Stromal cell of bone marrow (primary cell): ENCODE measurements around the gene PCNX1.
A peak's percentile ranks its signal among the peaks of the same experiment; 100 is the strongest.
"Not testable (repeated sequence)": the region's sequence is repeated elsewhere in the genome, so short reads cannot be mapped to it uniquely, and the experiment has no call there.

ENCODE experiments used
- DNase-seq: peaks from one replicate; pipeline ENCODE4 v3.0.0-alpha.2; 2012; ENCODE audit warnings: low read depth

The PCNX1 gene

DNA sequence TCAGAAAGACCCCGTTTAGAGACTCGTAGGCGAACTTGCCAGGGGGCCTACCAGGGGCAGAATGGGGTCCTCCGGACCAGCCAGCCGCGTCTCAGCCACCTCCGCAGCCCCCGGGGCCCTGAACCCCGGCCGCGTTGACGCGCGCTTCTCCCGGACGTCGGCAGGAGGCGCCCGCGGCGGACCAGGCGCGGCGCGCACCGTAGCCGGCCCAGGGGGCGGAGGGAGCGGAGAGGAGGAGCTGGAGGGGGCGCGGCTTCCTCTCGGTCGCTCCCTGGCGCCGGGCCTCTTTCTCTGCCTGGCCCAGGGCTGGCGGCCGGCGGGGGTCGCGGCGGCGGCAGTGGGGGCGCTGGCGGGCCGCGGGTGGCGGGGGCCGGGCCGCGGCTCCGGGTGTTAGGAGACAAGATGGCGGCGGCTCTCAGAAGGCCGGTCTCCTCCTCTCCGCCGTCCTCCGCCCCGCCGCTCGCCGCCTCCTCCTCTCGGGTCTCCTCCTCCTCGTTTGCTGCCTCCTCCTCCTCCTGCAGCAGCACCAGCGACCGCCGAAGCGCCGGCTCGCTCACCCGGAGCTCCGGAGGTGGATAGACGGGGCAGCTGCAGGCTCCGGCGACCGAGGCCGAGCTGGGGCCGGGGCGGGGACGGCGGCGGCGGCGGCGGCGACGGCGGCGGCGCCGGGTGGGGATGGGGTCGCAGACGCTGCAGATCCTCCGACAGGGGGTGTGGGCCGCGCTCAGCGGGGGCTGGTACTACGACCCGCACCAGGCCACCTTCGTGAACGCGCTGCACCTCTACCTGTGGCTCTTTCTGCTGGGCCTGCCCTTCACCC lies at the start of gene PCNX1:
TSS of gene PCNX1 (plus strand) at position 284 of the 820 bp plus-strand sequence. CDS start at position 676, 392 bp downstream.
- DNase-seq: peak; percentile 74

DNA sequence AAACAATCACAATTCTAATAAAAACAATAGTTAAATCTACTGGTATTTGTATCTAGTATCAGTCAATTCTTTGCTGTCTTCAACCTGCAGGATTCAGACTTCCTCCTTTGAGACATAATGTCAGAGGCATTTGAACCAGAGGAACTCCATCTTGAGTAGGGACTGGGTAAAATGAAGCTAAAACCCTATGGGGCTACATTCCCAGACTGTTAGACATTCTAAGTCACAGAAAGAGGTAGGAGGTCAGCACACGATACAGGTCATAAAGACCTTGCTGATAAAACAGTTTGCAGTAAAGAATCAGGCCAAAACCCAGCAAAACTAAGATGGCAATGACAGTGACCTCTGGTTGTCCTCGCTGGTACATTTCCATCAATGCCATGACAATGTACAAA lies 49.8 kb upstream of the PCNX1 start:
- DNase-seq: no peak

DNA sequence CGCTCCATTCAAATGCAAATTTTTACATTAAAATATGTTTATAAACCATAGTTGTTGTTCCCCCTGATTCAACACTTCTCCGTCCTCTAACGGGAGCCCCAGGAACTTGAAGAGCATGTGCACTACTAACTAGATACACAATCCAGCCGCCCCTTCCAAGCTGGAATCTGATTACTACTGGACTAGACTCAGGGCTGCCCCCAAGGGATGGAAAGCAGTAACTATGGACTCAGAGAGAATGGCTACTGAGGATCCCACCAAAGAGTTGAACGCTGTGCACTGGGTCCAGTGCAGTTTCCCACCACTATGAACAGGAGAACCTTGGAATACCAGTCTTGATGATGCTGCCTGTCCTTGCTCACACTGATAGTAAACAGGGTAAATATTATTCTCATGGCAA lies 48.6 kb upstream of the PCNX1 start:
- no peak for DNase-seq

DNA sequence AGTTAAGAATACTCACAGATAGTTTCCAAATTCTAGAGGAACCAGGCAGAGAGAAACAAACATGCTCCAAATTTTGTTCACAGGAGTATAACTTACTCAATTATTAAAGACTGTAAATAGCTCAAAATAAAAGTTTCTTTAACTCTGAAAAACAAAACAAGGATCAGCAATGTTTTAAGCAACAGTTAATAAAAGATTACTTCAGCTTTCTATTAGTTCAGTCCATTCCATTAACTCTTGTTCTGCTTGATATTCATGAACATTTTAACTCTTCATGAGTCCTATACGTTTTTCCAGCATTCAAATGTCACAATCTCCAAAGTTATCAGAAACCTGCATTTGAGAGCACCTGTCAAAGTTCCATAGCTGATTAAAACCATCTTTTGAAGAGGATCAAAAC lies 40.3 kb upstream of the PCNX1 start:
- not testable (repeated sequence) for DNase-seq

DNA sequence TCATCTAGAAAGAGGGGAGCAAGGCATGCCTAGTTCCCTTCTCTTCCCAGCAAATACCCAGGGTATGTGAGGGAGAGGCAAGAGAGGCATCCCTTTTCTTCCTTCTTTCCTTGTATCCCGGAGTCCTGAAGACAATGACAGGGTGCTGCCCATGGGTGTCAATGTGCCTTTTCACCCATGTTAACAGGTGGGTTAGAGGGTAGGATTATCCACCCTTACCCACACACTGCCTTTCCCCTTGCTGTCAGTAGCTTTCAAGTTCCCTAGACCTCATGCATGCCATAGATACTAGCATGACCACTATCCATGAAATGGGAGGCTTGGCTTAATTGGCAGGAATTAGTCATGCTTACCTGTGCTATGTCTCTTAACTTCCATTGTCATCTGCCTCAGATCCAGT lies 36.3 kb upstream of the PCNX1 start:
- no peak for DNase-seq

DNA sequence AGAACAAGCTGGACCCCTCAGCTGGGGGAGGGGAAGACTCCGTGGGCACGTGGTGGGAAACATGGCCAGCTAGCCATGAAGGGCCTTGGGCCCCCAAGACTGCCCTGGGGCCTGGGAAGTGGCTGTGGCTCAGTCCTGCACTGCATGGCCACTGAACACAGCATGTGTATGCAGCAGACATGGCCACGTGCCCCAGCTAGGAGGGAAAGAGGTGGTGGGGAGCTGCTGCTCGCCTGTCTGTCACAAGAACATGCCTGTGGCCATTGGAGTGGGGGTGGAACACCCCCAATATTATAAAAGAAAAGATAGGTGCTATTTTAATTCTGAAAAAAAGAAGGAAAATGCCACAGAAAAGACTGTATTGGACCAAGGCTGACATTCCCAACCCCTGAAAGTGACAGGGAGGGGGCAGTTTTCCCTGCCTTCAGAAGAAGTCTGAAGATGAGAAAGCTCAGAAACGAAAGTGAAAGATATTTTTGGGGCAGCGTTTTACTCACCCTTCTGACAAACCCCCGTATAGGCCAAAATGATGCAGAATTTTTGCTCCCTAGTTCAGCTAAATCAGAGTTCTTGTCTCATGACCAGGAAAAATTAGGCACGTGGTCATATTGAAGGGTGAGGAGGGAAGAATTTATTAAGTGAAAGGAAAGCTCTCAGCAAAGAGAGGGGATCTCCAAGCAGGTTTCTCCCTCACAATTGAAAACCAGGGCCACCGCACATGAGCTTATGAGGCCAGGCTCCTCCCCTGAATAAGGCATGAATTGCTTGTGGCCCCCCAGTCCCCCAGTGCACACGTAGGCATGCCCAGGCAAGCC lies 35.2 kb upstream of the PCNX1 start:
- DNase-seq: no peak

DNA sequence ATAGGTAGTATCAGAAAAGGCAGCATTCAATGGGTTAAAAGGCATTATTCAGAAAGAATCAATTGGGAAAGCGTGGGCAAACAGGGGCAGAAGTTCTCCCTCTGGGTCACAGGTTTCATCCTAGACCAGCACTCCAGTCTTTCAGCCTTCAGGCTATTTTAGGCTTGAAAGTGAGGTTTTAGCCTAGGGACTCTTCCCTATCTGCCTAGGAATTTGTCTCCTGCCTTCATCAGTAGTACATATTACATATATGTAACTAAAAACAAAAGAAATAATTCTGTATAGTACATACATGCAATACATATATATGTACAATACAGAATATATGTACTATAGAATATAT lies 34.6 kb upstream of the PCNX1 start:
- DNase-seq: no peak

DNA sequence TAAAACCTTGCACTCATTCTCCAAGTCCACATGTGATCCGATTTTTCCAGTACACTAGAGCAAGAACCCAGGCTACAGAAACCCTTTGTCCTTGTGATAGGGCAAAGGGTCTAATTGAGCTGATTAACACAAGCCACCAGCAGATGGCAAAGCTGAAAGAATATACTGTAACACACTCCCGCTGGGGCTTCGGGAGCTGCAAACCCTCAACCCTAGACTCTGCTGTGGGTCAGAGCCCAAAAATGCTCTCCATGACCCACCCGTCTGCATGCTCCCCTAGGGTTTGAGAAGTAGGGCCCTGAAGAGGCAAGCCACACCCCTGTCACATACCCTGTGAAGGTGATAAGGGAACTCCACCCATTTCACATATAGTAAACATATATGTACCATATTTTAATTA lies 33.6 kb upstream of the PCNX1 start:
- no peak for DNase-seq

DNA sequence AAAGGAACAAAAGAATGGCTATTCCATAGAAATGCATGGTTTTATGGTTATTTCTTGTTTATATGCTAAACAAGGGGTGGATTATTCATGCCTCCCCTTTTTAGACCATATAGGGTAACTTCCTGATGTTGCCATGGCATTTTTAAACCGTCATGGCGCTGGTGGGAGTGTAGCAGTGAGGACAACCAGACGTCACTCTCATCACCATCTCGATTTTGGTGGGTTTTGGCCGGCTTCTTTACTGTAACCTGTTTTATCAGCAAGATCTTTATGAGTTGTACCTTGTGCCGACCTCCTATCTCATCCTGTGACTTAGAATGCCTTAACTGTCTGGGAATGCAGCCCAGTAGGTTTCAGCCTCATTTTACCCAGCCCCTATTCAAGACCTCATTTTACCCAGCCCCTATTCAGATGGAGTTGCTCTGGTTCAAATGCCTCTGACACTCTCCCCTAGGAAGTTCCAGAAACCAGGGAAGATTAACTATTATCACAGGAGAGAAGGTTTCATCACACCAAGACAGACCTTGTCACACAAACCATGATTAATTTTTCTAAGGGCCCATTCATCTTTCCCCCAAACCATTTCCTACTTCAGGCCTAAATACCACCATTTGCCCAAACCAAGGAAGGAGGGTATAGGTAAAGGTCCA lies 31.3 kb upstream of the PCNX1 start:
- DNase-seq: not testable (repeated sequence)

DNA sequence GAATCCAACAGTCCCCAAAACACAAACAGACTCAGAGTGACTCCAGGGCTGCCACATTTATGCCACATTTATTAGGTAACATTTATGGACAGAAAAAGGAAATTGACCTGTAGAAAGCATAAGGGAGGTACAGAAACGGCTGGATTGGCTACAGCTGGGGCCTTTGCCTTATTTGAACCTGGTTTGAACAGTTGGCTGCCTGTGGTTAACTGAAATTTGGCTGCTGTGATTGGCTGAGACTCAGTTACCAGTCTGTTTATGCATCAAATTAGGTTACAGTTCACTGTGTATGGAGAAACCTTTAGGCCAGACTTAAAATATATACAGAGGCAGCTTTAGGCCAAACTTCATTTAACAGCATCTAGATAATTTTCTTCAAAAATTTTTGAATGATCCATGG lies 27.8 kb upstream of the PCNX1 start:
- DNase-seq: no peak

DNA sequence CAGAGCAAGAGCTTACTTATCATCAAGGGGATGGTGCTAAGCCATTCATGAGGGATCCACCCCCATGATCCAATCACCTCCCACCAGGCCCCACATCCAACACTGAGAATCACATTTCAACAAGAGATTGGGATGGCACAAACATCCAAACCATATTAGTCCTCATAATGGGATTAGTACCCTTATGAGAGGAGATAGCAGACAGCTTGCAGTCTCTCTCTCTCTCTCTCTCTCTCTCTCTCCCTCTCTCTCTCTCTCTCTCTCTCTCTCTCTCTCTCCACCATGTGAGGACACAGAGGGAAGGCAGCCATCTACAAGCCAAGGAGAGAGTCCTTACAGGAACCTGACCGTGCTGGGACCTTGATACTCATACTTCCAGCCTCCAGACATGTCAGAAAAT lies 26.4 kb upstream of the PCNX1 start:
- not testable (repeated sequence) for DNase-seq

DNA sequence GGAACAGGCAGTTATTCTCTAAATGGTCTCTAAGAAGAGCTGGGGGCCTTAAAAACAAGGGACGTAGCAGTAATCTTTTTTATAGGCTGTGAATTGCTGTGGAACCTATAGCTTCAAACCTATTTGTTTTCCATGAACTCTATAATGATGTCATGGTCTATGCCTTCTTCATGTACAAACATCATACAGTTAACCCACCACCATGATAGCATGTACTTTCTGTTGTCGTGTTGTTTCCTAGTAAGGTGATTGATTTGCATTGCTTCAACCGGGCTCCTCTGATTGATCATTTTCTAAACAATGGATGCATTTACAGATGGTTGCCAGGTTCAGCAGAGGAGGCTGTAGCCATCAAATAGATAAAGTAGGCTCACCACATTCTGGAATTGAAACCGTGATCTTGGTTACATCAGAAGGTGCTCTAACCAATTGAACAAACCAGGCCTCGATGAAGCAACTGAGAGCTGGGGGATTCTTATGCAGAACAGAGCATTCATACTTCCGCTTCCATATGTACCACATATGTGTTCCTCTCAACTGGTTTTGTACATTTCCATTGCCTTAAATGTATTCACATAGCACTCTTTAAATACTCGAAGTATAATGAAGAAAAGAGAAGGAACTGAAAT lies 25.6 kb upstream of the PCNX1 start:
- no peak for DNase-seq

DNA sequence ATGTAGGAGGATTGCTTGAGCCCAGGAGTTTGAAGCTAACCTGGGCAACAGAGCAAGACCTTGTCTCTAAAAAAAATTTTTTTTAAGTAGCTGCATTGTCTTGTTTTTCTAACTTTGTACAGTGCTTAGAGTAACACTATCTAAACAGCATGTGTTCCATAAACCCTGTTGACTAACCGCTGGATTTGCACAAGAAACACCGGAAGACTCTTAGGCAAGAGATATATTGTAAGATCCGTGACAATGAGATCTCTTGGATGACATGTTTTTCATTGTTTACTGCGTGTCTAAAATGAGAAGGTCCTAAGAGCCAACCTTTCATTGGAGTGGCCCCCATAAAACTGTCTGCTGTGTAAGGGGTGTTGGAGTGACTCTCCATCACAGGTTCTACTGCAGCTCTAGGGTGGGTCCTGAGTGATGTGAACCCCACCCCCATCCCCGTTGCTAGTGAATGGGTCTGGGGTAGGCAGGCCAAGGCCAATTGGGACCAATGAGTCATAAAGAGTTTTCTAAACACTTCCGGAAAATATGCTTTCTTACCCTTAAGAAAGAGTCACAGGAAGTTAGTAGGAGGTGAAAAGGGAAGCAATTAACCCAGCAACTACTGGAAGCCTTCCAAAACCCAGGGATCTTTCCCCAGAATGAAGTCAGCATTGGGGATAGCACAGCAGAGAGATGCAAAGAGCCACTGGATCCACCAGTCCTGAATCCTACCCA lies 24.3 kb upstream of the PCNX1 start:
- DNase-seq: no peak

DNA sequence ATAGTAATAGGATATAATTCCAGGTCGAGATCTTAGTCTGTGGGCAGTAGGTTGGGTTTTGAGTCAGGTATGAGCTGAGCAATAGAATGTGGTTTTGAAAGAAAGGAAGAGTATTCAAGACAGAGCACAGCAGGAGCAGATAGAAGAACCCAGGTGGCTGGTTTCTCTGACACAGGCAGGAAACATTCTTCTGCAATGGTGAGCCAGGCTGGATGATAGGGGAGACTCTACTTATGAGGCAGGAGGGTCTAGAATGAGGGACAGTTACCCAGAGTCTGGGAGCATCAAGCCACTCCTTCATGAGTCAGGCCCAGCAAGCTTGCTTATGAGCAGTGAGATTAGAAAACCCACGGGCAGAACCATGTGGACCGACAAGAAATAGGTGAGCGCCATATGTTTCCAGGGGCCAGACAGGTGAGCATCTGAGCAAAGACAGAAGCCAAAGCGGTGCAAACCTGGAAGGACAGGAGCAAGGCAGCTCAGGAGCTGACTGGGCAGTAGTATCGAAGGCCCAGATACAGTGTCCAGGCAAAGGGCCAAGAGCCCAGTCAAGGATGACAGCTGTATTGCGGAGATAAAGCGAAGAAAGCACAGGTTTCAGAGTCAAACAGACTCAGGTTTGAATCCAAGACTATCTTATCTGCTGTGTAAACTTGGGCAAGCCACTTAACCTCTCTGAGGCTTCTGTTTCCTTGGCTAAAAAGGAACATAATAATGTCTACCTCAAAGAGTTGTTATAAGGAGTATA lies 22.5 kb upstream of the PCNX1 start:
- DNase-seq: no peak

DNA sequence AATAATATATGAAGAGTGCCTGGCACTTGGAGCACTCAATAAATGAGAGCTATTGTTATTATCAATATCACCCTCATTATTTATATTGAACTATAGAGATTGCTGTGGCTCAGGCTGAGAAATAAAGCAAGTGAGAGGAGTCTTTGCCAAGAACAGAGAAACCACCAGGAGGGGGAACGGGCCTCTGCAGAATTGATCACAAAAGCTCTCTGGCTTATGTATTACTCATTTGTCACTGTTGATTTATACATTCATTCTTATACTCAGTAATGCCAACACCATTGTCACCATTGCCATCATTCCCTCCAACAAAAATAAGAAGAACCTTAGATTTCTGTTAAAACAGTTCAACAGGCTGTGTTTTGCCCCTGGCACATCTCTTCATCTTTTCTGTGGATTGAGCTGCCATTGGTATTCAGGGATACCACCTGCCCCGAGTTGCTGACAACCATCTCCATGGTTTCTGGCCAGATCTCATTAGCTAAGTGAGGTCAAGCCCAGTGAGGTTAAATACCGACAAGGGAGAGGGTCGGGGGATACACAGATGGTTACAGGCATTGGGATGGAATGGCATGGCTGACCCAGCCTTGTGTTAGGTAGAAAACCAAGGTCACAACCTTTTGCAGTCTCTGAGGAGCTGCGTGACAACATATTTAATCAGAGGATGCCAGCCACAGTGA lies 21.8 kb upstream of the PCNX1 start:
- DNase-seq: no peak

DNA sequence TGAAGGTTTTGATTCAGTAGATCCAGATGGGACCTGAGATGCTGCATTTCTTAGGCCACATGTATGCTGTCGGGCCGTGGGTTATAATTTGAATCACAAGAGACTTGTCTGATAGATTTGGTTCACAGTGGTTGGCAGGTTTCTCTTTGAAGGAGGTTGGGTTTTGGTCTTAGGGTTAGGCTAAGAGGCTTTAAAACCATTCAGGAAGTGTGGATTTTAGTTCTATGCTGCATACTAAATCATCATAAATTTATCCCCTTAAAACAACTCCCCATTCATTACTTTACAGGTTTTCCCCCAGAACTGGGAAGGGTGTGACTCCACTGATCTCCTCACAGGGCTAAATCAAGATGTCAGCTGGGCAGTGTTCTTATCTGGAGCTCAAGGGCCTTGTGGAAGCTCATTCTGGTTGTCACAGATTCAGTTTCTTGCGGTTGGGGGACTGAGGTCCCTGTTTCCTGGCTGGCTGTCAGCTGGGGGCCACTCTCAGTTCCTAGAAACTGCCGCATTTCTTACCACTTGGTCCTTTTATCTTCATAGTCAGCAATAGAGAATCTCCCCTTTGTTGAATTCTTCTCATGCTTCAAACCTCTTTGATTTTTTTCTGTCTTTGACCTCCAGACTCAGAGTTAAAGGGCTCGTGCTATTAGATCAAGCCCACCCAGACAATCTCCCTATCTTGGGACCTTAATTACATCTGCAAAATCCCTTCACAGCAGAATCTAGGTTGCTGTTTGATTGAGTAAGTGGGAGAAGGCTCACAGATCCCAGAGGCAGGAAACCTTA lies 20.6 kb upstream of the PCNX1 start:
- DNase-seq: no peak

DNA sequence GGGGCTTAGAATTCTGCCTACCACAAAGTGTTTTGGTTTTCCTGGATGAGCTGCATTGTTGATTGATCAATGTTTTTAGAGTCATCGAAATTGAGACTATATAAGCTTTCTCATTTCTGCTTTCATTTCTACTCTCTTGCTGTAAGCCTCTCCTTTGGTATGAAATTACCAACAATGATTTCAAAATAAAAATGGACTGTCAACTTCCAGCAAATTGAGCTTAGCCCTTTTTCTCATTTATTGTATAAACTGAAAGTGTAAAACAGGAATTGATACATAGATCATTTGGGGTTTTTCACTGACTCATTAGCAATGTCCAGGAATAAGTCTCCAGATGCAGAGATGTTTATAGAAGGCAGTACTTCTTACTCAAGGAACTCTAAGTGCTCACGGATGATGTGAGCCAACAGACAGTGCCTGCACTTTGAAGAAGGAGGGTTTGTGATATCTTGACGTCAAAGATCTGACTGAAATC lies 20.0 kb upstream of the PCNX1 start:
- peak; percentile 51 for DNase-seq

DNA sequence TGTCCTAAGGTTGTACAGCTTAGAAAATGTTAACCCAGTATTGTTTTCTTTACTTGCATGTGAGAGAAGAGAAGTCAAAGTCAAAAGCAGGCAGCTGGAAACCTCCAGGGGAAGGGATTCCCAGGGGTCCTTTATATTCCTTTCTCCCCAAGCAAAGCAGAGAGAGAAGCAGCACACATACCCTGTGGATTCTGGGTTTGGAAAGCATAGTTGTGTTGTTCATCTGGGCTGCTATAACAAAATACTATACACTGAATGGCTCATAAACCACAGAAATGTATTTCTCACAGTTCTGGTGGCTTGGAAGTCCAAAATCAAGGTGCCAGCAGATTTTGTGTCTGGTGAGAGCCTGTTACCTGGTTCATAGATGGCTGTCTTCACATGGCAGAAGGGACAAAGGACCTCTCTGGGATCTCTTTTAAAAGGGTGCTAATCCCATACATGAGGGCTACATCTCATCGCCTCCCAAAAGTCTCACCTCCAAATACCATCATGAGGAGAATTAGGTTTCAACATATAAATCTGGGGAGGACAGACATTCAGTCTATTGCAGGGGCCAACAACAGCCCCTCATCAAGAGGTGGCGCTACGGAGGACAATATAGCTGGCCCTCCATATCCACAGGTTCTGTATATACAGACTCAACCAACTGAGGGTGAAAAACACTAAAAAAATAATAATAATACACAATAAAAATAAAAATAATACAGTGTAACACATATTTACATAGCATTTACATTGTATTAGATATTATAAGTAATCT lies 19.3 kb upstream of the PCNX1 start:
- no peak for DNase-seq

DNA sequence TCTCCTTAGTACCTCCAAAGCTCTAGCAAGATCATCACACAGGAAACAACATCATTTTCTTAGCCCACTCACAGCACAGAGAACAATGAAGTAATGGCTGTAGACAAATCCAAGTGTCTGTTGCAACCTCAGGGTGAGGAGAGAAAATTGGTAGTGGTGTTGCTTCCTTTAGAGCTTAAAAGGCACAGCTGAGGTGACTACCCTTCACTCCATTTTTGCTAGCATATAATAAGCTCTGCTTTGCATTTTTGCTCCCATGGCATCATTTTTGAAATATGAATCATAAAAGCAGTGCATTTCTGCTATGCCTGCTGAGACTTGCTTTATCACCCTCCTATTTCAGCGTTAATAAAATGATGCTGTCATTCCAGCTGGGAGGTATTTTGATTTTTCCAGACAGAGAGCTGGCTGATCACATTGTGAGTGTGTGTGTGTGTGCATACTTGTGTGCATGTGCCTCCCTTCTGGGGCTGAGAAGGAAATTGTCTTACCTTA lies 18.5 kb upstream of the PCNX1 start:
- DNase-seq: no peak
